HepG2 (cell line): ENCODE measurements around the gene SAA1. TPM values are rescaled to one million over a fixed set of nuclear protein-coding genes. Genes with fewer than 3 reads are reported as not detected.

Source experiments
- ATAC-seq: fragments of 200-7000 bp; cut with Tn5 transposase; 3 replicates; pipeline ENCODE4 v1.9.1; 2020; ENCODE audit warnings: mild to moderate bottlenecking, moderate library complexity
- BruUV-seq: library from RNA; stranded (reverse); fragments of 400-500 nt; replicated peaks from 2 replicates; lab custom pipeline; 2021; lab: Mats Ljungman, UMichigan
- CTCF ChIA-PET: fragments of 300-600 bp; formaldehyde crosslinking; extraction: SDS; loops from one replicate; lab custom pipeline; 2021; ENCODE audit warnings: low total read pairs, inconsistent platforms, low intra/inter-chr PET ratio; lab: Yijun Ruan, JAX
- POLR2A ChIA-PET: fragments of 350-600 bp; sonication (Branson Sonifier 250); formaldehyde crosslinking; loops from one replicate; lab custom pipeline; 2020; ENCODE audit warnings: antibody characterized with exemption, inconsistent platforms; lab: Yijun Ruan, JAX
- DNase-seq: peaks from one replicate; pipeline ENCODE4 v3.0.0-alpha.2; 2015; ENCODE audit warnings: low spot score
- FAIRE-seq: peaks from 3 replicates; lab custom pipeline; 2011; peaks lifted over from hg19 to GRCh38; lab: Jason Lieb, UNC
- H2AFZ ChIP-seq: one replicate; pipeline ENCODE4 v1.6.1; 2011; ENCODE audit warnings: low read length, inconsistent platforms
- H3K27ac ChIP-seq: fragments of 300-600 bp; 3 replicates; pipeline ENCODE4 v1.8.0; 2011; ENCODE audit warnings: mixed run types, mild to moderate bottlenecking, mixed read lengths, low read length, inconsistent platforms; ENCODE audit not compliant: insufficient read depth; ENCODE audit errors: extremely low read length
- H3K27me3 ChIP-seq, 2 experiments: fragments of 200-600 bp in 1 of 2; 2 replicates in 1 of 2; 3 replicates in 1 of 2; pipeline versions ENCODE4 v1.6.0 to v1.8.0; 2011; ENCODE audit warnings: low read length in 2 of 2, mild to moderate bottlenecking in 2 of 2, moderate library complexity in 2 of 2, inconsistent platforms in 1 of 2; ENCODE audit not compliant: insufficient read depth in 2 of 2, control insufficient read depth in 1 of 2
- H3K36me3 ChIP-seq, 2 experiments: fragments of 200-600 bp in 1 of 2; replicated peaks in 1 of 2; 2 replicates in 1 of 2; 3 replicates in 1 of 2; pipeline versions ENCODE4 v1.5.1 to v1.8.0; 2011; ENCODE audit warnings: low read length in 2 of 2, inconsistent platforms in 1 of 2; ENCODE audit not compliant: insufficient read depth in 2 of 2, control insufficient read depth in 1 of 2
- H3K4me1 ChIP-seq: 2 replicates; pipeline ENCODE4 v1.5.1; 2012; ENCODE audit warnings: low read length, inconsistent platforms; ENCODE audit not compliant: insufficient read depth
- H3K4me2 ChIP-seq: 2 replicates; pipeline ENCODE4 v1.6.0; 2011; ENCODE audit warnings: low read depth, low read length, inconsistent platforms
- H3K4me3 ChIP-seq, 3 experiments: fragments of 200-600 bp in 1 of 3; sonication (generic), shearing (Covaris generic) in 1 of 3; replicated peaks in 1 of 3; 2 replicates each; pipeline ENCODE4 v1.5.1; 2011 to 2016; ENCODE audit warnings: low read length in 3 of 3, inconsistent platforms in 2 of 3, low read depth in 2 of 3, mild to moderate bottlenecking in 2 of 3, control low read depth in 1 of 3, mixed read lengths in 1 of 3; ENCODE audit not compliant: insufficient read depth in 1 of 3
- H3K79me2 ChIP-seq: one replicate; pipeline ENCODE4 v1.6.1; 2011; ENCODE audit warnings: low read length, inconsistent platforms; ENCODE audit not compliant: insufficient read depth
- H3K9ac ChIP-seq: 2 replicates; pipeline ENCODE4 v1.6.0; 2011; ENCODE audit warnings: mild to moderate bottlenecking, low read depth, low read length, inconsistent platforms; ENCODE audit not compliant: insufficient read depth
- H3K9me3 ChIP-seq: 2 replicates; pipeline ENCODE4 v1.5.1; 2012; ENCODE audit warnings: mild to moderate bottlenecking, low read length
- H4K20me1 ChIP-seq: 2 replicates; pipeline ENCODE4 v1.6.0; 2011; ENCODE audit warnings: inconsistent platforms, mild to moderate bottlenecking, low read length, moderate library complexity; ENCODE audit not compliant: insufficient read depth
- CBX5 ChIP-seq: sonication (generic); formaldehyde crosslinking; IDR thresholded peaks from 2 replicates; pipeline ENCODE4 v1.4.0; 2020; ENCODE audit warnings: missing genetic modification reagents, borderline replicate concordance
- HMG20A ChIP-seq: IDR thresholded peaks from 2 replicates; pipeline ENCODE4 v1.6.1; 2016; ENCODE audit warnings: borderline replicate concordance
- LRRFIP1 ChIP-seq: sonication (generic); formaldehyde crosslinking; conservative IDR thresholded peaks from 2 replicates; pipeline ENCODE4 v1.4.0; 2020; ENCODE audit warnings: missing genetic modification reagents
- MBD4 ChIP-seq: IDR thresholded peaks from 2 replicates; pipeline ENCODE4 v1.6.1; 2012; ENCODE audit warnings: low read length, inconsistent platforms, borderline replicate concordance
- PLRG1 ChIP-seq: fragments of 450-650 bp; conservative IDR thresholded peaks from 2 replicates; pipeline ENCODE4 v1.6.1; 2016
- POLR2A ChIP-seq, 2 experiments: IDR thresholded peaks; 2 replicates each; pipeline ENCODE4 v1.6.1; 2011; ENCODE audit warnings: low read depth in 2 of 2, low read length in 2 of 2, mild to moderate bottlenecking in 1 of 2, moderate library complexity in 1 of 2; ENCODE audit not compliant: insufficient read depth in 1 of 2
- SALL1 ChIP-seq: sonication (generic); formaldehyde crosslinking; IDR thresholded peaks from 2 replicates; pipeline ENCODE4 v1.8.0; 2022; ENCODE audit warnings: mild to moderate bottlenecking, missing genetic modification reagents
- ZBTB46 ChIP-seq: sonication (generic); formaldehyde crosslinking; IDR thresholded peaks from 2 replicates; pipeline ENCODE4 v1.4.0; 2020; ENCODE audit warnings: mild to moderate bottlenecking, missing genetic modification reagents, borderline replicate concordance
- ZNF333 ChIP-seq: sonication (generic); formaldehyde crosslinking; IDR thresholded peaks from 2 replicates; pipeline ENCODE4 v1.4.0; 2020; ENCODE audit warnings: mild to moderate bottlenecking, missing genetic modification reagents, borderline replicate concordance
- ZNF354B ChIP-seq: sonication (generic); formaldehyde crosslinking; IDR thresholded peaks from 2 replicates; pipeline ENCODE4 v1.8.0; 2022; ENCODE audit warnings: mild to moderate bottlenecking, missing genetic modification reagents
- ZNF362 ChIP-seq: sonication (generic); formaldehyde crosslinking; IDR thresholded peaks from 2 replicates; pipeline ENCODE4 v1.4.0; 2020; ENCODE audit warnings: missing genetic modification reagents, mild to moderate bottlenecking, borderline replicate concordance
- ZNF367 ChIP-seq: sonication (generic); formaldehyde crosslinking; IDR thresholded peaks from 2 replicates; pipeline ENCODE4 v1.4.0; 2020; ENCODE audit warnings: missing genetic modification reagents, borderline replicate concordance
- ZNF562 ChIP-seq: sonication (generic); formaldehyde crosslinking; IDR thresholded peaks from 2 replicates; pipeline ENCODE4 v1.8.0; 2022; ENCODE audit warnings: missing genetic modification reagents, borderline replicate concordance
- ZSCAN22 ChIP-seq: sonication (generic); formaldehyde crosslinking; IDR thresholded peaks from 2 replicates; pipeline ENCODE4 v1.4.0; 2020; ENCODE audit warnings: mild to moderate bottlenecking, missing genetic modification reagents
- WGBS: methylation state at CpG from one replicate; pipeline ENCODE4 v1.1.6; 2017; ENCODE audit warnings: low lambda C conversion rate; 5-methylcytosine and 5-hydroxymethylcytosine counted together
- in situ Hi-C: cut with HindIII; loops from 2 replicates; pipeline ENCODE4 v1.10.0; 2017; ENCODE audit warnings: low pct_unique_long_range_greater_than_20kb; ENCODE audit not compliant: extremely low pct_ligation_motif_present
- intact Hi-C: fragments of 100-400 bp; cut with micrococcal nuclease; formaldehyde crosslinking; loops from one replicate; pipeline ENCODE4 v1.10.0; 2022; ENCODE audit not compliant: unreplicated experiment
- polyA plus RNA-seq, 8 experiments: library from polyadenylated mRNA; depleted of rRNA in 3 of 8; stranded (reverse) in 7 of 8; unstranded in 1 of 8; fragments of >200 nt; fragmentation: Illumina TruSeq in 4 of 8; extraction: Trizol in 4 of 8; gene quantifications; 2 replicates each; pipeline versions ENCODE4 v1.2.1 to v1.2.3, GENCODE V29; 2011 to 2016; ENCODE audit warnings: low read depth in 4 of 8, missing spikeins in 1 of 8, mixed read lengths in 1 of 8; ENCODE audit not compliant: insufficient read depth in 1 of 8
- total RNA-seq, 5 experiments: library from RNA; depleted of rRNA; stranded (reverse); fragments of >200 nt; fragmentation: Illumina TruSeq; extraction: Trizol; gene quantifications; 2 replicates each; pipeline ENCODE4 v1.2.3, GENCODE V29; 2016; ENCODE audit warnings: low read depth in 1 of 5

The SAA1 gene
- total and polyA plus RNA-seq, 2 of the 13 experiments (the other 11 are each of a cell fraction or from before 2014, with no cell fraction given): not detected

- Histone ChIP-seq H3K9ac (no peak overlapping the region), H3K4me3 (no peak overlapping the region), H2AFZ (no peak overlapping the region), H3K9me3 (no peaks in the 10 kb centered on the region), H4K20me1 (no peaks in the 10 kb centered on the region), H3K27me3 (no peaks in the 10 kb centered on the region), H3K36me3 (peaks cover 21 to 74% of the 10 kb centered on the region in 2 experiments), H3K27ac (no peak overlapping the region), H3K4me2 (no peak overlapping the region), H3K79me2 (no peaks in the 10 kb centered on the region), H3K4me1 (no peaks in the 10 kb centered on the region)
- in situ Hi-C loops (no loop called here), intact Hi-C loops (no loop called here)
- POLR2A ChIA-PET: no interaction called here
- FAIRE-seq (no peak), ATAC-seq (no peak), DNase-seq (no peak)
- CTCF ChIA-PET: no interaction called here
- no TSS peak for BruUV-seq
- no peak for TF ChIP-seq ZBTB46 (CRISPR knock-in tag)
- no peak for TF ChIP-seq ZNF562 (CRISPR knock-in tag)
- TF ChIP-seq ZNF354B (CRISPR knock-in tag): no peak
- no peak for TF ChIP-seq SALL1 (CRISPR knock-in tag)
- no peak for TF ChIP-seq ZSCAN22 (CRISPR knock-in tag)
- TF ChIP-seq ZNF333 (CRISPR knock-in tag): no peak
- no peak for TF ChIP-seq PLRG1
- TF ChIP-seq HMG20A (CRISPR knock-in tag): no peak
- no peak for TF ChIP-seq CBX5 (CRISPR knock-in tag)
- TF ChIP-seq ZNF367 (CRISPR knock-in tag): no peak
- TF ChIP-seq LRRFIP1: no peak
- TF ChIP-seq MBD4: no peak
- TF ChIP-seq POLR2A (IDR thresholded peaks at IDR 0.05; ENCODE audit: insufficient read depth in 1 of 2, low read depth in 2 of 2, low read length in 2 of 2): no peak
- TF ChIP-seq ZNF362 (CRISPR knock-in tag): no peak
- 100% methylated on average over 2 of the region's 4 CpGs for WGBS
These were observed 22.8 kb downstream of the SAA1 start for GRCh38 chr11:18288911-18289310.
